Measurements from ENCODE around the gene MAPRE3. TPM values are rescaled to one million over a fixed set of nuclear protein-coding genes. Genes with fewer than 3 reads are reported as not detected.

The MAPRE3 gene
- total and polyA plus RNA-seq, 9 of the 15 experiments (the other 6 are each of a cell fraction or from before 2014, with no cell fraction given): 0.70 to 43.2 (median 12.6) TPM

- no peak for TF ChIP-seq ZNF347 (CRISPR knock-in tag; IDR thresholded peaks at IDR 0.05; ENCODE audit: low read depth)
- no peak for TF ChIP-seq ELK1 (CRISPR knock-in tag; IDR thresholded peaks at IDR 0.05)
- TF ChIP-seq CTBP1 (IDR thresholded peaks at IDR 0.05; ENCODE audit: borderline replicate concordance): no peak; the same call in 1 of the 2 replicates
- TF ChIP-seq XRCC4 (IDR thresholded peaks at IDR 0.05; ENCODE audit: extremely low read depth, insufficient read depth, insufficient read length): no peak
- TF ChIP-seq POLR2A (conservative IDR thresholded peaks at IDR 0.05): peak; percentile 72
- TF ChIP-seq PRMT5 (CRISPR knock-in tag; IDR thresholded peaks at IDR 0.05): no peak; the same call in 1 of the 2 replicates
- no peak for TF ChIP-seq HSF4 (CRISPR knock-in tag; IDR thresholded peaks at IDR 0.05; ENCODE audit: borderline replicate concordance)
- no peak for TF ChIP-seq KAT2B (IDR thresholded peaks at IDR 0.05; ENCODE audit: low read depth, low read length)
- TF ChIP-seq NFYB (IDR thresholded peaks at IDR 0.05; ENCODE audit: extremely low read depth, insufficient read length): no peak
- TF ChIP-seq ZNF184 (CRISPR knock-in tag; IDR thresholded peaks at IDR 0.05): no peak
- TF ChIP-seq IRF2 (CRISPR knock-in tag; IDR thresholded peaks at IDR 0.05): no peak
- TF ChIP-seq SIX5 (IDR thresholded peaks at IDR 0.05; ENCODE audit: borderline replicate concordance in 1 of 2, insufficient read depth in 1 of 2, low read depth in 1 of 2, low read length in 2 of 2): no peak
- no peak for TF ChIP-seq HMGN3 (IDR thresholded peaks at IDR 0.05; ENCODE audit: borderline replicate concordance, extremely low read depth, insufficient read length, low read depth, low read length)
- TF ChIP-seq SMARCA5 (IDR thresholded peaks at IDR 0.05): no peak
- TF ChIP-seq IRF1 (CRISPR knock-in tag; IDR thresholded peaks at IDR 0.05; ENCODE audit: borderline replicate concordance): no peak
- TF ChIP-seq EZH2 (IDR thresholded peaks at IDR 0.05; ENCODE audit: borderline replicate concordance, low read depth, low read length): no peak
- no peak for TF ChIP-seq CTCFL (IDR thresholded peaks at IDR 0.05; ENCODE audit: borderline replicate concordance, insufficient read depth, low read depth, low read length, poor library complexity, severe bottlenecking)
- TF ChIP-seq ZKSCAN3 (CRISPR knock-in tag; IDR thresholded peaks at IDR 0.05): no peak
- no peak for TF ChIP-seq HOMEZ (CRISPR knock-in tag; IDR thresholded peaks at IDR 0.05)
- TF ChIP-seq CBFA2T2 (conservative IDR thresholded peaks at IDR 0.05): no peak
- TF ChIP-seq RFX7 (CRISPR knock-in tag; IDR thresholded peaks at IDR 0.05): no peak
- no peak for TF ChIP-seq PTTG1 (tag; IDR thresholded peaks at IDR 0.05; ENCODE audit: low read depth)
- no peak for TF ChIP-seq HNRNPH1 (optimal IDR thresholded peaks at IDR 0.05; ENCODE audit: low read depth, low read length)
- TF ChIP-seq RFX1 (IDR thresholded peaks at IDR 0.05): no peak
Measured at GRCh38 chr2:27050281-27050995, 80.0 kb downstream of the MAPRE3 start (continued).

Measured in K562 (cell line).